NCI-H2107 (cell line): ENCODE results near the gene FRMD5.
"Not testable (repeated sequence)": the region's sequence is repeated elsewhere in the genome, so short reads cannot be mapped to it uniquely, and the experiment has no call there.

Source experiments
- DNase-seq: peaks from one replicate; lab custom pipeline; 2025; lab: John Stamatoyannopoulos, UW

Gene FRMD5

GRCh38 chr15:44032820-44033219 lies 162.3 kb downstream of the FRMD5 start:
- DNase-seq = not testable (repeated sequence)

GRCh38 chr15:44029940-44030568 lies 165.0 kb downstream of the FRMD5 start:
- DNase-seq = no peak

GRCh38 chr15:44029003-44029402 lies 166.1 kb downstream of the FRMD5 start:
- DNase-seq = no peak

- no peak for DNase-seq
Measured at GRCh38 chr15:44028349-44028748, 166.7 kb downstream of the FRMD5 start.

- DNase-seq = no peak
Measured at GRCh38 chr15:44024155-44024554, 170.9 kb downstream of the FRMD5 start.

- DNase-seq = no peak
Measured at GRCh38 chr15:44023176-44023575, 171.9 kb downstream of the FRMD5 start.

- DNase-seq = no peak
Measured at GRCh38 chr15:44018151-44018550, 176.9 kb downstream of the FRMD5 start.

GRCh38 chr15:44015545-44016305 lies 179.3 kb downstream of the FRMD5 start:
- no peak for DNase-seq

- no peak for DNase-seq
Measured at GRCh38 chr15:44011238-44011854, 183.7 kb downstream of the FRMD5 start.

GRCh38 chr15:44010089-44010488 lies 185.0 kb downstream of the FRMD5 start:
- no peak for DNase-seq

GRCh38 chr15:44009038-44009437 lies 186.0 kb downstream of the FRMD5 start:
- DNase-seq = no peak

- DNase-seq = not testable (repeated sequence)
Measured at GRCh38 chr15:44000248-44000647, 194.8 kb downstream of the FRMD5 start.

GRCh38 chr15:43998607-43999006 lies 196.5 kb downstream of the FRMD5 start:
- no peak for DNase-seq

GRCh38 chr15:43991206-43991605 lies 203.9 kb downstream of the FRMD5 start:
- DNase-seq = no peak

GRCh38 chr15:43989938-43990337 lies 205.1 kb downstream of the FRMD5 start:
- no peak for DNase-seq

- no peak for DNase-seq
Measured at GRCh38 chr15:43988900-43989299, 206.2 kb downstream of the FRMD5 start.

- DNase-seq = no peak
Measured at GRCh38 chr15:43987924-43988323, 207.1 kb downstream of the FRMD5 start.

- no peak for DNase-seq
Measured at GRCh38 chr15:43985976-43986680, 208.9 kb downstream of the FRMD5 start.

GRCh38 chr15:43981576-43981975 lies 213.5 kb downstream of the FRMD5 start:
- DNase-seq = no peak

- DNase-seq = no peak
Measured at GRCh38 chr15:43977072-43977884, 217.8 kb downstream of the FRMD5 start.

GRCh38 chr15:43975770-43976169 lies 219.3 kb downstream of the FRMD5 start:
- no peak for DNase-seq

GRCh38 chr15:43975326-43975725 lies 219.7 kb downstream of the FRMD5 start:
- no peak for DNase-seq
